AG04450 (cell line): ENCODE results near the gene MOGAT3. TPM values are rescaled to one million over a fixed set of nuclear protein-coding genes. Genes with fewer than 3 reads are reported as not detected.

ENCODE experiments used
- CTCF ChIA-PET: fragments of 300-600, 350-600 bp; formaldehyde crosslinking; extraction: SDS; loops from one replicate; lab custom pipeline; 2022; ENCODE audit warnings: antibody characterized with exemption, inconsistent platforms; lab: Charles Lee
- POLR2A ChIA-PET: fragments of 350-600 bp; formaldehyde crosslinking; extraction: SDS; loops from one replicate; lab custom pipeline; 2021; ENCODE audit warnings: antibody characterized with exemption, inconsistent platforms; lab: Yijun Ruan, JAX
- DNase-seq: peaks from one replicate; pipeline ENCODE4 v3.0.0-alpha.2; 2011; ENCODE audit warnings: low read depth, low spot score
- H3K27ac ChIP-seq: one replicate; pipeline ENCODE4 v1.5.1; 2012; ENCODE audit warnings: low read depth, low read length, control low read depth
- H3K27me3 ChIP-seq: one replicate; pipeline ENCODE4 v1.6.0; 2012; ENCODE audit warnings: low read length; ENCODE audit not compliant: control insufficient read depth, insufficient read depth
- H3K4me3 ChIP-seq: 2 replicates; pipeline ENCODE4 v1.5.1; 2011; ENCODE audit warnings: mild to moderate bottlenecking, low read depth, low read length, control low read depth
- H3K9me3 ChIP-seq: 2 replicates; pipeline ENCODE4 v1.5.1; 2012; ENCODE audit warnings: low read length; ENCODE audit not compliant: control insufficient read depth, insufficient read depth
- CTCF ChIP-seq: IDR thresholded peaks from 2 replicates; pipeline ENCODE4 v1.5.1; 2011; ENCODE audit warnings: low read depth, low read length, control low read depth, inconsistent platforms
- polyA plus RNA-seq: library from polyadenylated mRNA; depleted of rRNA; stranded (reverse); fragments of >200 nt; gene quantifications from 2 replicates; pipeline ENCODE4 v1.2.3, GENCODE V29; 2011

MOGAT3 gene
- polyA plus RNA-seq, 1 experiment, result not detected

- Histone ChIP-seq H3K27ac (no peak overlapping the region), H3K27me3 (no peaks in the 10 kb centered on the region), H3K4me3 (no peak overlapping the region), H3K9me3 (peaks cover 1% of the 10 kb centered on the region; the same call in 1 of the 2 replicates)
- ChIA-PET CTCF (interaction anchor here (1.1 kb wide), 1 partner anchor 22 kb away, joined by 5 read pairs; the partner anchor contains the start of gene ZNHIT1), POLR2A (no interaction called here)
- DNase-seq, result no peak
- no peak for TF ChIP-seq CTCF
Observed at GRCh38 chr7:101240226-101241014, 39.6 kb upstream of the MOGAT3 start.

GRCh38 chr7:101239951-101240220 lies 39.0 kb upstream of the MOGAT3 start:
- H3K27ac ChIP-seq, result no peak overlapping the region
- no peak for DNase-seq
- ChIA-PET POLR2A (no interaction called here), CTCF (interaction anchor here (0.7 kb wide), 1 partner anchor 14 kb away, joined by 3 read pairs; no protein-coding TSS in a partner anchor)
- no peak for TF ChIP-seq CTCF
- H3K27me3 ChIP-seq, result no peaks in the 10 kb centered on the region
- no peak overlapping the region for H3K4me3 ChIP-seq
- H3K9me3 ChIP-seq, result no peaks in the 10 kb centered on the region; the same call in 1 of the 2 replicates

- no peak for DNase-seq
- no peak overlapping the region for H3K4me3 ChIP-seq
- POLR2A ChIA-PET, result no interaction called here
- CTCF ChIA-PET, result interaction anchor here (0.7 kb wide), 1 partner anchor 14 kb away, joined by 3 read pairs; no protein-coding TSS in a partner anchor
- no peaks in the 10 kb centered on the region; the same call in 1 of the 2 replicates for H3K9me3 ChIP-seq
- no peak overlapping the region for H3K27ac ChIP-seq
- no peak for TF ChIP-seq CTCF
- no peaks in the 10 kb centered on the region for H3K27me3 ChIP-seq
Observed at GRCh38 chr7:101239191-101239950, 38.5 kb upstream of the MOGAT3 start.

GRCh38 chr7:101238226-101239182 lies 37.7 kb upstream of the MOGAT3 start:
- POLR2A ChIA-PET, result interaction anchor here (0.6 kb wide), 1 partner anchor 112 kb away, joined by 3 read pairs; no protein-coding TSS in a partner anchor
- no peak for TF ChIP-seq CTCF
- H3K4me3 ChIP-seq, result no peak overlapping the region
- H3K9me3 ChIP-seq, result no peaks in the 10 kb centered on the region
- H3K27me3 ChIP-seq, result no peaks in the 10 kb centered on the region
- CTCF ChIA-PET, result no interaction called here
- DNase-seq, result no peak
- no peak overlapping the region for H3K27ac ChIP-seq
